LNCaP clone FGC (cell line): ENCODE data around the gene AMH.

ENCODE experiments used
- DNase-seq: peaks from one replicate; pipeline ENCODE4 v3.0.0-alpha.2; 2011; ENCODE audit warnings: low read depth
- H3K4me3 ChIP-seq: 2 replicates; pipeline ENCODE4 v1.5.1; 2011; ENCODE audit warnings: mild to moderate bottlenecking, low read depth, low read length, control low read depth
- CTCF ChIP-seq: IDR thresholded peaks from 2 replicates; pipeline ENCODE4 v1.5.1; 2012; ENCODE audit warnings: mild to moderate bottlenecking; ENCODE audit not compliant: control insufficient read depth, insufficient read depth; ENCODE audit errors: extremely low read depth

Gene AMH

GRCh38 chr19:2207991-2208860, 40.9 kb upstream of the AMH start:
- DNase-seq, result no peak
- TF ChIP-seq CTCF, result no peak
- no peak overlapping the region for H3K4me3 ChIP-seq

- no peak for DNase-seq
- no peak for TF ChIP-seq CTCF
- H3K4me3 ChIP-seq, result no peak overlapping the region
Measured at GRCh38 chr19:2208975-2209374, 40.1 kb upstream of the AMH start.

GRCh38 chr19:2209408-2209807, 39.7 kb upstream of the AMH start:
- DNase-seq, result no peak
- no peak for TF ChIP-seq CTCF
- no peak overlapping the region for H3K4me3 ChIP-seq

GRCh38 chr19:2210206-2210605, 38.9 kb upstream of the AMH start:
- no peak for DNase-seq
- no peak overlapping the region for H3K4me3 ChIP-seq
- TF ChIP-seq CTCF, result no peak

- no peak for DNase-seq
- TF ChIP-seq CTCF, result no peak
- no peak overlapping the region for H3K4me3 ChIP-seq
Measured at GRCh38 chr19:2210987-2211740, 38.0 kb upstream of the AMH start.

GRCh38 chr19:2212861-2213711, 36.0 kb upstream of the AMH start:
- no peak for TF ChIP-seq CTCF
- H3K4me3 ChIP-seq, result no peak overlapping the region
- DNase-seq, result no peak
